GM12891 (cell line): Measurements from ENCODE around the gene SCD.

Experiments used
- DNase-seq: peaks from one replicate; pipeline ENCODE4 v3.0.0; 2011; ENCODE audit warnings: low spot score; ENCODE audit not compliant: insufficient read length
- FAIRE-seq: peaks from 2 replicates; lab custom pipeline; 2011; peaks lifted over from hg19 to GRCh38; lab: Jason Lieb, UNC
- PAX5 ChIP-seq: IDR thresholded peaks from 2 replicates; pipeline ENCODE4 v1.6.1; 2011; ENCODE audit warnings: low read length, moderate library complexity, mild to moderate bottlenecking; ENCODE audit not compliant: insufficient read depth, severe bottlenecking
- POLR2A ChIP-seq: IDR thresholded peaks from 2 replicates; pipeline ENCODE4 v1.6.1; 2011; ENCODE audit warnings: low read depth, low read length, control low read depth
- POLR2AphosphoS5 ChIP-seq: IDR thresholded peaks from 2 replicates; pipeline ENCODE4 v1.6.1; 2011; ENCODE audit warnings: low read depth, low read length, control low read depth
- POU2F2 ChIP-seq: IDR thresholded peaks from 2 replicates; pipeline ENCODE4 v1.6.1; 2011; ENCODE audit warnings: low read depth, mild to moderate bottlenecking, control low read depth, low read length, moderate library complexity
- SPI1 ChIP-seq: IDR thresholded peaks from 2 replicates; pipeline ENCODE4 v1.6.1; 2011; ENCODE audit warnings: low read depth, low read length, control low read depth
- TAF1 ChIP-seq: IDR thresholded peaks from 2 replicates; pipeline ENCODE4 v1.6.1; 2011; ENCODE audit warnings: low read depth, low read length, control low read depth

The SCD gene

DNA sequence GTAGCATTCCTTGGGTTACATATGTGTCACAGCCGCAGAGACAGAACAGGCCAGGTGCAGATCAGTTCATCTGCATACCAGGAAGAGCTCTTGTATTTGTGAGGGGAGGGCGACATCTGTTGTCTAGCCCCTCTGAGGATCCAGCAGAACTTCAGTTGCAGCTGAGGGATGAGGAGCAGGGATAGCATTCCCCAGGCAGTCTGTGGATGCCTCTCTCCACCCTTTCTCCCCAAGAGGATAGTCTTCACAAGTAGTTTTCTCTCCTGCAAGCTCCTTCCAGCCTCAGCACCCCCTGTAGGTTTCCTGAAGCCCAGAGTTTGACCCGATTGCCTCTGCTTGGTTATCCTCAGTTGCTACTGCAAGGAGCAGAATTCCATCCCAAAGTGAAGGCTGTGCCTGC, 2.6 kb downstream of the SCD start:
- FAIRE-seq, result no peak
- TF ChIP-seq SPI1 (no peak), POLR2AphosphoS5 (no peak), TAF1 (no peak), POLR2A (no peak), POU2F2 (no peak), PAX5 (no peak)
- DNase-seq, result no peak

DNA sequence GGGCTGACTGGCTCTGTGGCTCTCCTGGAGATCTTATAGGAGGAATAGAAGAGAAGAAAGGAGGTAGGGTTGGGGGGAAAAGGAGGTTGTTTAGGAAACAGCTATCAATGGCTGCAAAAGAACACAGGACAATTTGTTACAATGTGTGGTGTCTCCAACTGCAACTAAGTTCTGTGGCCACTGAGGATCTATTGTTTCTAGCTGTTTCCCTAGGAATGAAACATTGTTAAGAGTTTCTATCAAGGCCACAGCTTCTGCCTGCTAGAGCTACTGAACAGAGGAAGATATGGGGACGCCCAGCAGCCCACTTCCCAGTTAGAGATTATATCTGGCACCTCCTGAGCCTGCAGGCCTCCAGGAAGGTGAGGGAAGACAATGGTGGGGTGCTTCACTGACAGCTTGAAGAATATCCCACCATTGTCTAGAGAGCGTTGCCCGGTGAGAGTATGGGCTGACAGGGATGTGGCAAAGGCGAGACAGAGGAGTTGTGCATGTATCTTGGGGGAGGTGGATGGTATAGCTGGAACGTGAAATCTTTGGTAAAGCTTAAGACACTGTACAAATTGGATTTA, 4.0 kb downstream of the SCD start:
- no peak for DNase-seq

DNA sequence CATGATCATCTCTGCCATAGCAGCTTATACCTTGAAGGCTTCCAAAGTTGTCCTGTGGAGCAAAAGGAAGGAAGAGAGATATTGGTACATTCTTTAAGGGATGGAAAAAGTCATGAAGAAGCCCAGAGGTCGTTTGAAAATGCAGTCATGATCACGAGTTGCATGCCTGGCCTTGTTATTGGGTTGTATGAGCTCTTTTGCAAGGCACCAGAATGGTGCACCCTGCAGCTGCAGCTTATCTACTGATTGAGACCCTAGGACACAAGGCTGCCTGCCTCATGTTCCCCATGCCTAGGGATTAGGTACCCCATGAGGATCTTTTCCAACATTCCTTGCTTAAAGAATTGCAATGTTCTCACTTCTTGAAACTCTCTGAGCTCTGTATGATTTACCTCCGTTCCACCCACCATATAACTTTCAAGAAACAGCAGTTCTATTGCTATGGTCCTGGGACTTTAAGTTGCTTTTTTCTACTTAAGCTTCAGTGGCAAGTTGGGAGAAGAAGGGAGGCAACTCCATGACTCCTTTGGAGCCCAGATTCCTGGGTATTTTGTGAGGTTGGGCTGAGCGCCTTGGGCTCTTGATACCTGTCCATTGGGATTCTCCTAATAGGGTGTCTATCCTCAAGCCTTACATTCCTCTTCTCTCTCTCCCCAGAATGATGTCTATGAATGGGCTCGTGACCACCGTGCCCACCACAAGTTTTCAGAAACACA, 6.9 kb downstream of the SCD start:
- TF ChIP-seq POLR2A, result no peak
- TF ChIP-seq POLR2AphosphoS5, result no peak
- no peak for TF ChIP-seq TAF1
- TF ChIP-seq SPI1, result no peak
- no peak for TF ChIP-seq POU2F2
- TF ChIP-seq PAX5, result no peak
- no peak for DNase-seq
- FAIRE-seq, result no peak

More for the DNA sequence above, 4.0 kb downstream of the SCD start:
- TF ChIP-seq POLR2AphosphoS5, result no peak
- no peak for TF ChIP-seq PAX5
- TF ChIP-seq POLR2A, result no peak
- TF ChIP-seq POU2F2, result no peak
- no peak for TF ChIP-seq TAF1
- no peak for TF ChIP-seq SPI1
- FAIRE-seq, result no peak

DNA sequence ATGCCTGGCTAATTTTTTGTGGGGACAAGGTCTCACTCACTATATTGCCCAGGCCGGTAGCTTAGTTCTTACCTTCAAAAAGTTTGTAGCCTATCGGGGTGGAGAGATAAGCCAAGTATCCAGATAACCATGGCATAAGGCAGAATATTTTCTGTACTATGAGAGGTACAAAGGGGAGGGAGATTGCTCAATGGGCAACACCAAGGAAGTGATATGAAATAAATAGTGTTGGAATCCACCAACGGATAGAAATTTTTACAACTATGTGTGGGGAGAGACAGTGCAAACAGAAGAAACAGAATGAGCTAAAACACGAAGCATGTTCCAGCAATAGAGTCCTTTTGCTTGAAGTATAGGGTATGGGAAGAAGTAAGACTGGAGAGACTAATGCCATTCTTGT, 8.1 kb downstream of the SCD start:
- DNase-seq (no peak), FAIRE-seq (no peak)
- TF ChIP-seq PAX5, result no peak
- no peak for TF ChIP-seq POU2F2
- no peak for TF ChIP-seq TAF1
- TF ChIP-seq POLR2A, result no peak
- no peak for TF ChIP-seq SPI1
- TF ChIP-seq POLR2AphosphoS5, result no peak

- FAIRE-seq (no peak), DNase-seq (no peak)
- TF ChIP-seq PAX5 (no peak), SPI1 (no peak), POU2F2 (no peak), POLR2A (no peak), POLR2AphosphoS5 (no peak), TAF1 (no peak)
Measured at GRCh38 chr10:100356067-100357017, 9.3 kb downstream of the SCD start.

GRCh38 chr10:100357059-100357858, 10.2 kb downstream of the SCD start:
- FAIRE-seq, result no peak
- no peak for TF ChIP-seq TAF1
- TF ChIP-seq POU2F2, result no peak
- TF ChIP-seq POLR2AphosphoS5, result no peak
- no peak for TF ChIP-seq SPI1
- no peak for TF ChIP-seq POLR2A
- no peak for TF ChIP-seq PAX5
- DNase-seq, result no peak

GRCh38 chr10:100359030-100359432, 12.0 kb downstream of the SCD start:
- TF ChIP-seq PAX5, result no peak
- TF ChIP-seq SPI1, result no peak
- FAIRE-seq (no peak), DNase-seq (no peak)

GRCh38 chr10:100359529-100360150, 12.6 kb downstream of the SCD start:
- no peak for FAIRE-seq
- DNase-seq, result no peak
- TF ChIP-seq SPI1 (no peak), PAX5 (no peak), TAF1 (no peak), POLR2A (no peak), POLR2AphosphoS5 (no peak), POU2F2 (no peak)

DNA sequence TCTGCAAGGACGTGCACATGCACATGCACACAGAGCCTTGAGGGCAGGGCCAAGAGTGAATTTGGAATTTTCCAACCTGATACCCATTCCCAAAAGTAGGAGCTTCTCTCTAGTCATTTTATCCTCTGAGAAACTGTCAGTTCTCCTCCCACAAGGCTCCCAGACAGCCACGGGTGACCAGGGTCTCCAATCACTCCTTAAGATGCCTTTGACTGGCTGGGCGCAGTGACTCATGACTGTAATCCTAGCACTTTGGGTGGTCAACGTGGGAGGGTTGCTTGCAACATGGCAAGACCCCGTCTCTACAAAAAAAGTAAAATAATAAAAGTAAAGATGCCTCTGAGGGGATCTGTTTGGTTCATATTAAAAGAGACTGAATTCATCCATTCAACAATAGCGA, 13.2 kb downstream of the SCD start:
- no peak for DNase-seq
- no peak for FAIRE-seq
- no peak for TF ChIP-seq SPI1
- no peak for TF ChIP-seq POLR2A
- no peak for TF ChIP-seq POU2F2
- no peak for TF ChIP-seq PAX5
- TF ChIP-seq TAF1, result no peak
- TF ChIP-seq POLR2AphosphoS5, result no peak
